GM21381 (cell line): ENCODE data around the gene TBC1D5.
"Not testable (repeated sequence)": the region's sequence is repeated elsewhere in the genome, so short reads cannot be mapped to it uniquely, and the experiment has no call there.

Experiments
- ATAC-seq: cut with Tn5 transposase; IDR thresholded peaks from one replicate; pipeline ENCODE4 v1.9.1; 2021; ENCODE audit warnings: mild to moderate bottlenecking, moderate library complexity; ENCODE audit not compliant: unreplicated experiment

Gene TBC1D5

DNA sequence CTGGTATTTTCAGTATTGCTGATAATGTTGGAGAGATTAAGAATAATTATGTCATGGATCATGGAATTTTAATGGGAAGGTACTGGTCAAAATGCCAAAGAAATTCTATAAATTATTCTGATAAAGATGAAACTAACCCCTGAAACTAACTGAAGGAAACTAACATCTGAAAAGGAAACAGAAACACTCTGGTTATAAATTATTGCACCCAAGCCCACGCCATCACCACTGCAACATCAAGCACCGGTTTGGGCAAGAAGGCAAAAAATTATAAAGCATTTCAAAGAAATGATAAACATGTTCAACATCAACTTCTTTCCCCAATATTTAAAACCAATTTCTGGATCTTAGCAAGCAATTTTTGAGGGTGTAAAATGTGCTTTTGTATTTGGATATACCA is 372.5 kb downstream of the TBC1D5 start:
- no peak for ATAC-seq

DNA sequence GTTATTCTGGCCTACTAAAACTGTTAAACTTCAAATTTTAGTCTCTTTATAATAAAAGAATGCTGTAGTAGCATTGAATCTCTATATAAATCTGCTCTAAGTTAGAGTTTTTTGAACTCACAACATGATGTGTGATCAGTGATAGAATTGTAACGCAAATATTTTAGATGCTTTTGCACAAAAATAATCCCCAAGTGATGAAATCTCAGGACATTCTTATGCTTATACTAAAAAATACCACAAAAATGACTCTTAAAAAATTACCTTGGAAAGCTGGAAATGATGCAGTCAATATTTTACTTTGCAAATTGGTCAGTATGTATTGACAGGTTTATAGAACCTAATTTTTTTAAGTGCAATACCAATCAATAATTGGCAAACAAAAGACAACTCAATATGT is 375.3 kb downstream of the TBC1D5 start:
- ATAC-seq: no peak

DNA sequence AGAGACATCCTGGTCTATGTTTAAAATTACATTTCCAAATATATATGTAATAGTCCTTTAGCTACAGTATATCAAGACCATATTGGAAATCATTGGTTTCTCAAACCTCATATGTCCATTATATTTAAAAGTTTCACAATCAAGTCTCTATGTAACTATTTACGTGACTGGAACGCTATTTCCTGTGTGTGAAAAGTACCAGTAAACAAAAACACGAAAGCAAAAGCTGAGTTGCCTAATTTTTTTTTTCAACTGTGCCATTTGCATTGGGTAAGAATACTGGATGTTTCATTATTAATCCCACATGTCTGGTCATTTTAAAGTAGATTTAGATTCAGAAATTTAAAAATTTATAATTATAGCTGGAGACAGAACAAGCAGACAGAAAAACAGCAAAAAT is 381.4 kb downstream of the TBC1D5 start:
- no peak for ATAC-seq

DNA sequence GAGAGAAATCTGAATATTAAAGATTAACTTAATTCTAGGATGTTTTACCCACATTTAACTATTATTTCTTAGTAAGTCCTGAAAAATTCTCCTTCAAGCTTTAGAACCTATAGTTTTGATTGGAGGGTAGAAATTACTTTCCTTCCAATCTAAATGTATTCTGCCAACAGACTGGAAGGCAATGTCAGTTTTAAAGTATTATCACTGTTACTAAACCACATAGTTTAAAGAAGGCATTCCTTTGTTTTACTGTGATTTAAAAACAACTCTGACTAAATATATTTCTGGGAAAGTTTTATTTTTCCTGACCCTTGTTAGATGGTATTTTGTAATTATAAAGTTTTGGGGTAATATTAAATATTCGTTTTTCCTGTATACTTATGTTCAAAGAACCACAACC is 382.5 kb downstream of the TBC1D5 start:
- ATAC-seq: no peak

DNA sequence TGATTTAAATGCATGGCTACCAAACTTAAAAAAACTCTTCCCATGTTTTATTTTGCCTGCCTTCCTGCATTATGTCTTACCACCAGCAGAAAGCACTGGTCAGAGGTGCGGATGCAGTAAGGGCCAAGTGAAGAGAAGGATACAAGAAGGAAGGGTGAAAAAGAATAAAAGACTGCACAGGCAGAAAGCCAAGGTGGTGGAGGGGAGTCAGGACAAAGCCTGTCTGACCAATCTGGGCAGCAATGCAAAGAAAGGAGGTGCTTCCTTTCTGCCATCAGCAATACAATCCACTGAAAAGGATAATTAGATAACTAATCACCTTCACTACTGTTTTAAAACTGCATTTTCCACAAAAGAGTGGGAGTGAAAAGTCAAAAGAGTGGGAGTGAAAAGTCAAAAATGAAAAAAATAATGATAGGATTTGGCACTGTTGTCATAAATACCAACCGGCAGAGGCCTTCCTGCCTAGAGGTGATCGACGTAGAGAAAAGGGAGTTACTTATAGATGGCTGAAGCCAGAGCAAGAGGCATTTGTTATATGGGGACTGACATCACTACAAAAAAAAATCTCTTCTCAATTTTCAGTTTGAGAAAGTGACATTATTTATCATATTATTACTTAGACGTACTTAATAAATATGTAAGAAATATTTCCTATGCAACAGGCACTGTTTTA is 385.3 kb downstream of the TBC1D5 start:
- ATAC-seq: no peak

DNA sequence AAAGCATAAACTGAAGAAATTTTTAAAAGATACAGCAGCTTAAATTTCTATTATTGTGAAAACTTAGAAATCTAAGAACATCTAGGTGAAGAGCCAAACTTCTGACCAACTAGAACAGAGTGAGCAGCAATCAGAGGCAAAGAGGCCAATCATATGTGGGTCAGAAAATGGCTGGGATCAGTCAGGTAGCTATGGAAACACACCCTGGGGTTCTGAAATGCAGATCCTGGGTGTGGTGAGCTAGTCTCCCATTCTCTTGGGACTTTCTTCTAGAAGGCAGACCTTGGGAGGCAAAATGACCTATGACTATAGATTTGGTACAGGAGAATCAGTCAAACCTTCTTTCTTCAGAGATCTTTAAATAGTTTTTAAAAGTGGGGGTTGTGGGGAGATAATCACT is 385.8 kb downstream of the TBC1D5 start:
- ATAC-seq: no peak

DNA sequence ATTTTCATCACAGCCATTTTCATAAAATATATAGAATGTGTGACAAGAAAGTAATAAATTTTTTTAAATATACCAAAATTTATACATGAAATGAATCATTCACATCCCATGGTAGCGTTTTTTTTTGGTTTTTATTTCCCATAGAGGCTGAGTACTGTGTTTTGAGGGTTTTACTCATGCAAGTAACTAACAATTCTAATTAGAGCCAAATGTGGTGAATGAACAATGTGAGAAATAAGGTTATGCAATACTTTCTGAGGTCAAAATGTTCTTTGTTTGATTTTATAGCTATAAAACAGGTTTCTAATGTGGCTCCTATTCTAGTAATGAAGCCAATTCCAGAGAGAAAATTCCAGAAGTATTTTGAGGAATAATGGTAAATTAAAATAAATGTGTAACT is 386.8 kb downstream of the TBC1D5 start:
- ATAC-seq: no peak

DNA sequence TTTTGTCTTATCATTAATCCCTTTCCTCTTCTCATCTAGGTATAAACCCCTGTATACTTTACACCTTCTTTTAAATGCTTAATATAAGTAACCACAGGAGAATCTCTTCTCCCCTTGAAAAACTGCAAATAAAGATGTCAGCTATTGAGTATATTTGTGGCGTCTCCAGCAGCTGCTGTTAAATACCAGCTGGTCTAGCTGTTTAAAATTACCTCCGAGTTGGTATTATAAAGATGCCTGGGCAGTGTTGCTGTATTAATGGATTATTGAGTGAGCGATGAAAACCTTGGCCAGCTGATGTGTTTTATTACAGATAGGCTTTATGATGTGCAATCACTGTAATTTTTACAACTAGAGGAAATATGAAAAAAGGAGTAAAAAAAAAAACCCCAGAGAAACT is 388.1 kb downstream of the TBC1D5 start:
- ATAC-seq: no peak

DNA sequence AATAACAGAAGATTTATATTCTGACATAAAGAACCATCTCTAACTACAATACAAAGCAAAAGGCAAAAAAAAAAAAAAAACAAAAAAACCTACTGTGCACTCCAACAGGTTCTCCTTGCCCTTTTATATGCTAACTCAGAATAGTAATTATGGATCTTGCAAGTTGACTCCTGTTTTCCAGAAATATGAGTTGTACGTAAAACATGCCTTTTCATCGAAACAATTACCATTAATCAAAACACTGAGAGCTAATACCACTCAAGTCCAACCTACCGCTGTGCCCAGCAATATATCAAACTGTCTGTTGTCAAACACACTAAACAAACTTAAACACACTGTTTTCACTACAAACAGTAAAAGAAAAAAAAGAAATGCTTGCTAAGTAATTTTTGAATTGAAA is 389.8 kb downstream of the TBC1D5 start:
- no peak for ATAC-seq

DNA sequence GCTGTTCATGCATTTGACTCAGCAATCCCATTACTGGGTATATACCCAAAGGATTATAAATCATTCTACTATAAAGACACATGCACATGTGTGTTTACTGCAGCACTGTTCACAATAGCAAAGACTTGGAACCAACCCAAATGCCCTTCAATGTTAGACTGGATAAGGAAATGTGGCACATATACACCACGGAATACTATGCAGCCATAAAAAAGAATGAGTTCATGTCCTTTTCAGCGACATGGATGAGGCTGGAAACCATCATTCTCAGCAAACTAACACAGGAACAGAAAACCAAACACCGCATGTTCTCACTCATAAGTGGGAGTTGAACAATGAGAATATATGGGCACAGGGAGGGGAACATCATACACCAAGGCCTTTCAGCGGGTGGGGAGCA is 391.2 kb downstream of the TBC1D5 start:
- ATAC-seq: not testable (repeated sequence)

DNA sequence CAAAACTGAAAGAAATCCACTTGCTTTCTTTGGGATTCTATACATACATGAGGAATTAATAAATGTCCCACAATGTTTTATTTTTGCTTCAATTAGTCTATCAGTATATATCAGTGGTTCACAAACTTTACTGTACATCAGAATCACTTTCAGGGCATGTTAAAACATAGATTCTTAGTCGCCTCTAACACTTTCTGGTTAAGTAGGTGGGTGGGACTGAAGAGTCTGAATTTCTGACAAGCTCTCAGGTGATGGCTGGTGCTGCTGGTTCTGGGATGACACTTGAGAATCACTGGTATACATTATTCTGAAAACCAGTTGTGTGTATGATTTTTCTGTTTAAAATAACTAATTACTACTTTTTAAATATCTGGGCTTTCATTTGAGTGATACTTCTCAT is 393.3 kb downstream of the TBC1D5 start:
- no peak for ATAC-seq

DNA sequence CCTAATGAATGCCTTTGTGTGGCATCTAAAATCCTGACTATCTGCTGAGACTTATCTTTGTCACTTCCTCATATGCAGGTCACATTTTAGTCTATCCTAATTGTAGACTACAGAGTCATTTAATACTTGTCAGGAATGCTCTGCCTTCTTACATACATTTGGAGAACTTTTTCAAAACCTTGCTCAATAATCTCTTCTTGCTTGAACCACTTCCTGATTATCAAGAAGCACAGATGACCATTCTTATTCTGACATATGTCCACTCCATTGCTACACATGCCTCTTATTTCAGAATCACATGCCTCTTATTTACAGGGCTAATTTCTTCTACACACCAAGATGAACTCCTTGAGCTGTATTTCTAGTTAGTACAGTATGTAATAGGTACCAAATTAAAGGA is 400.3 kb downstream of the TBC1D5 start:
- no peak for ATAC-seq

DNA sequence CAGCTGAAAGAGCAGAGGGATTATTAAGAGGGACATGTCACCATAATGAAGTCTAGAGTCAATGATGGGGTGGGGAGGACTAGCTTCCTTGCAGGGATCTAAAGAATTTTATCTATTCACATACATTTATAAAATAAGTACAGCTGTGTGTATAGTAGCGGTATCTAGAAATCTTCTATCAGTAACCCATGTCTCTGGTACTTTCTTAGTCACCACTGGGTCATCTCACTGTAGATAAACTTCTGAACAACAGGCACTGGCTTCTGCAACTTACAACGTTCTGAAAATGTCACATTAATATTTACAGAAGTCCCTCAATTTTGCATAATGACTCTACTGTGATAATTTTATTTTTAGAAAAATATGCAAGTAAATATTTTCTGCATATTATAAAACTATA is 401.7 kb downstream of the TBC1D5 start:
- ATAC-seq: no peak

DNA sequence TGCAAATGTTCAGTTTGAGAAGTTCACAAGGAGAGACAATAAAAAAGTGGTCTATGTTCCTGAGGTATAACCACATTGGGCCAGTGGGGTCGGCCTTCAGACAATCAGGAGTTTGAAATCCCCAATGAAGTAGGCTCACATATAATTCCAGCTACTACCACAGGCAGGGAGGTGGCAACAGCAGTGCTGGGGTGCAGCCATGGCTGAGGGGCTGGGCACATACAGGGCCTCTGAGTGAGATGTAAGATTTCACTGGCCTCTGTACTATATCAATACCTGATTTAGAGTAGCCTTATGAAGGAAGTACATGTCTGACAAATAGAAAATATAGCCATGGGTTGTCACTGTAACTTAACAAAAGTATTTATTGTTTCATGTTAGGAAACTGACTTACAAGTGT is 402.2 kb downstream of the TBC1D5 start:
- no peak for ATAC-seq

DNA sequence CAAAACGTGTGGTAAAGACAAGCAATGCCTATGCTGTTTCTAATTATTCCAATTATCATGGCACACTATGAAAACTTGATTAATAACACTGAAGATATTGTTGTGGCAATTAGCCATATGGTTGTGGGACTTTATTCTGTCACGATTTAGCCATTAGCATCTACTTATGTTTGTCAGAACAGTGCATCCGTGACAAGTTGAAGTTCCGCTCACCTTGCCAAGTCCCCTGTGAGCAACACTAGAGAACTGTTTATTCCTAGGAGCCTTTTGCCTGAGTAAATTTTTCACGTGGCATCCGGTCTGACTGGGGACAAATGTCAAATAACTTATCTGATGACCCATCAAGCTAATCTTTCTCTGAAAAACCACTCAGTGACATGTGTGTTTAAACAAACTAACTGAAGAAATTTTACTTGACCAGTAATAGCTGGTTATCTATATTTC is 403.3 kb downstream of the TBC1D5 start:
- ATAC-seq: no peak

DNA sequence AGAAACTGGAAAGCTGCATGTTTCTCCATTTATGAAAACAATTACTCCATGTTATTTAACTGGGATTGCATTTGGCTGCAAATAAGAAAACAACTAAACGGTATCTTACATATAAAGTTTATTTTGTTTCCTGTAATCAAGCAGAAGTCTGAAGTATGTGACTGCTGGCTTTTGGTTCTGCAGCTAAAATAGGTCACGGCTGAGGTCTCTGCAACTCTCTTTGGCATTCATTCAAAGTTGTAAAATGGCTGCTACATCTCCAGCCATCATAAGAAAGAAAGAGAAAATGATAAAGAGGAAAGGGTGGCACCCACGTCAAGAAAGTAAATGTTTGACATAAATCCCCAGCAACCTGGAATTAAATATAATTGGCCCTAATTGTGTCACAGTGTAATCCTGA is 406.1 kb downstream of the TBC1D5 start:
- ATAC-seq: no peak

DNA sequence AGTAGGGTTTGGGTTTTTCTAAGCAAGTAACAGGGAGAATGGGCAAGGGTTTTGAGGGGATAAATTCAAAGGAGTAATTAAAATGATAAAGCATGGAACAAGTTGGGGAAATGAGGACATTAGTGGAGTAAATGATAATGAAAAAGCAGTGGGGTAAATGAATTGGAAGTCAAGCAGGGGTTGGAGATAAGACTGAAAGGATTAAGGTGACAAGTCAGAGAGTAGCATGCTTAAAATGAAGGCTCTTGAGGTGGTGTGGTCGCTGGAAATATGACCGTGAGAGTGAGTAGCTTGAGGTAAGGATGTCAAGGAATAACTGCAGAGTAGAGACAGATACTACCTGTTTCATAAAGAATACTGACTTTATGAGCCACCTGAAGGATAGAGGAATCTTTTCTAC is 408.5 kb downstream of the TBC1D5 start:
- no peak for ATAC-seq

DNA sequence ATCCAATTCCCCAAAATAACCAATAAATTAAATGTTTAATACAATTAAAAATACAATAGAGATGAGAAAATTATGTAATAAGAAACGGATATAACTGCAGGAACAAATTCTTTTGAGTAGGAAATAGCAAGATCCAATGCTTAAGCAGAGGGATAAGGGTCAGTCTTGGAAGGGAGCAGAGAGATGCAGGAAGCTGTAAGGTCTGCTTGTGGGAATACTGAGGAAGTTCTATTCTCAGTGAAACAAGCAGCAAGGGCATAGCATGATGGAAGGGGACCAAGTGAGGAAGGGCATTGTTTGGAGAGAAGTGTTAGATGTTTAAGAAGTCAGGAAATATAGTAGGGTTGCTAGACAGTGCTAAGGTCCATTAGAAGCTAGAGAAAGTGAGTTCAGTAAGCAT is 409.0 kb downstream of the TBC1D5 start:
- ATAC-seq: no peak

DNA sequence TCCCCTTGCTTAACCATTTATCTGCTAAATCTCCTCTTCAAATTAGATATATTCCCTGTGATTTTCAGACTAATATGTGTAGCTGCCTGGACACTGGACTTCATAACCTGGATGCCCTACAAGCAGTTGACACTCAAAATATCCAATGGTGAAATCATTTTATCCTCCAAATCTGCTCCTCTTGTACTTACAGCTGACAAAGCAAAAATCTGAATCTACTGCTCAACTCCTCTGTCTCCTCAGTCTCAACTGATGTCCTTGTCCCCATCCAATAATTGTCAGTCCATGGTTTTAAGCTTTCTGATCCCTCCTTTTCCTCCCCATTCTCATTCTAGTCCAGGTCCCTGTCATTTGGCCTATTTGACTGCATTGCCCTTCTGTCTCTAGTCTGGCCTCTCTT is 411.8 kb downstream of the TBC1D5 start:
- no peak for ATAC-seq

DNA sequence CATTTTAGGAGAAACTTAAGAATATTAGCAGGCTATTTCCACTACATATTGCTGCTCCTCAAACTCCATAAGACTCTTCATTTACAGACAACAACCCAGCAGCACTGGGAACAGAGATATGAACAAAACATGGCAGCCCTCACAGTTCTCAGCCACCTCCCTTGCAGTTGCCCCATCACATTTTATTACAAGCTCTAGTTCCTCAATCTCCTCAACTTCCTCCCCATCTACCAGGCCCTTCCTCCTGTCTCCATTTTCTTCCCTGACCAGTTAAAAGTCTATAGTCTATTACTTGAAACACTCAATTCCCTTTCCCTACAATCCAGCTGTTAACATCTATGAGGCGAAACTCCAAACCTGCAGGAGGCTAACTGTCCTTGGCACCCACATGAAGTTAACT is 412.5 kb downstream of the TBC1D5 start:
- ATAC-seq: no peak

DNA sequence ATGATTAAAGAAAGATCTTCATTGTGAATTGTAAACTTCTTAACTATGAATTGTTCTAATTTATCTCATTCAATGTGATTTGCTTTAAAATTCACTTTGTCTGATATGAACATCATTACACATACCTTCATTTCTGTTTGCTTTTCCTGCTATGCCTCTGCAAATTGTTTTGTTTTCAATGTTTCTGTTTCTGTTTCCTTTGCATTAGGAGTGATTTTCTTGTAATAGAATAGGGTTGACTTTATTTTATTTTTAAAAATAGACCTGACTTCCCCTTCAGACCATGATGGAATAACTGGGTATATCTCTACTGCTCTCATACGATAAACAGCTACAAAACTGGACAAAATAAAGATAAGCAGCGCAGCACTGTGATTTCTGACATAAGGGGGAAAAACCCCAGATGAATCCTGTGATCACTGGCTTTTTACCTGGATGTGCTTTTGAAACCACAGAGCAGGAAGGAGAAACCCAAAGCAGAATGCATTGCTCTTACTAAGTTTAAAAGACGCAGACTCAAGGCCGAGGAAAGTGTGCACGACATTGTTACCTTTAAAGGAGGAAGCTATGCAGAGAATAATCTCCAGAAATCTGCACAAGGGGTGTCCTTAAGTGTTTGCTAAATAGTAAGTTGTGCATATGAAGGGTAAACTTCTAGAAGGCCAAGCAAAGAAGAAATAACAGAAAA is 420.2 kb downstream of the TBC1D5 start:
- no peak for ATAC-seq

DNA sequence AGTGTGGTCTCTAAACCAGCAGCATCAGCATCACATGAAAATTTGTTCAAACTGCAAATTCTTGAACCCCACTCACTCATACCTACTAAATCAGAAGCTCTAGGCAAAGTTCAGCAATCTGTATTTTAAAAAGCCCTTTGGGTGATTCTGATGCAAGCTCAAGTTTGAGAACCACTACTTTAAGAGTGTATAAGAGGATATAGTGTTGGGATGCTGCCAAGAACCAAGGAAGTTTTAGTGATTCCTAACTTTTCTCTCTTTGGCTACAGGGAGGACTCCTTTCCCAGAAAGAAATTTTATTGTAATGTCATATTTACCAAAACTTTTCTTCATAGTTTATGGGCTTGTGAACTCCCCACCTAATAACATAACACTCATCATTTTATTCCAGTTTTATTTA is 422.2 kb downstream of the TBC1D5 start:
- no peak for ATAC-seq

DNA sequence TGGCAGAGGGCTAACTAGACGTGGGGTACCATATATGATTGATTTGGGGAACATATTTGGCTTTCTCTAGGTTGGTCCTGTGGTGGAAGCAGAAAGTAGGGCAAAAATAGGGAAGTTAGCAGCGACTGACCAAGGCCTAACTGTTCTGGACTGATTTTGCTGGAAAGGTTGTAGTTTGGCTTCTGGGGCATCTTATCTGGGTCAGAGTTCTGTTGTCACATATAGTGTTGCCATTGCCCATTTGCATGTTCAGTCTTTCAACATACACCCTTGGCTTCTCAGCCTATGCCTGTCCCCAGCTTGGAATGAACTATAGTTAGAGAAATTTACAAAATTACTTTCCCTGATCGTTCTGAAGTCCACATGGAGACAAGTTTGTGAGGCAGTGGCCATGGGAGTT is 426.5 kb downstream of the TBC1D5 start:
- ATAC-seq: no peak
